ENCODE measurements around the gene DRD3. TPM values are rescaled to one million over a fixed set of nuclear protein-coding genes. Genes with fewer than 3 reads are reported as not detected.
A peak's percentile ranks its signal among the peaks of the same experiment; 100 is the strongest.

DRD3 gene
- total and polyA plus RNA-seq, 2 donors (not counting 1 experiment from before 2014, with no cell fraction given) = not detected

- Histone ChIP-seq H3K27me3 (ENCODE audit: control insufficient read depth, insufficient read depth, low read length) (no peaks in the 10 kb centered on the region), H3K4me2 (ENCODE audit: extremely low read depth, insufficient read depth, low read length) (peak overlapping the region; percentile 40), H3K4me3 (replicated peaks in 1 of 4; ENCODE audit: control extremely low read depth in 1 of 4, insufficient read depth in 1 of 4, low read depth in 3 of 4, low read length in 4 of 4) (no peak overlapping the region), H4K20me1 (ENCODE audit: control insufficient read depth, extremely low read depth, insufficient read depth, low read length) (no peaks in the 10 kb centered on the region), H3K9me3 (ENCODE audit: control insufficient read depth, insufficient read depth, low read depth, low read length) (no peaks in the 10 kb centered on the region), H2AFZ (ENCODE audit: low read length) (peak overlapping the region; percentile 73), H3K27ac (ENCODE audit: insufficient read depth, low read length) (no peak overlapping the region), H3K4me1 (ENCODE audit: control insufficient read depth, extremely low read depth, insufficient read depth, low read length) (no peaks in the 10 kb centered on the region), H3K9ac (ENCODE audit: insufficient read depth, low read length) (no peak overlapping the region), H3K36me3 (ENCODE audit: control insufficient read depth, insufficient read depth, low read length) (no peaks in the 10 kb centered on the region), H3K79me2 (ENCODE audit: control insufficient read depth, insufficient read depth, low read length) (no peaks in the 10 kb centered on the region)
- TF ChIP-seq EZH2 (IDR thresholded peaks at IDR 0.05; ENCODE audit: low read length, missing control alignments) (no peak), CTCF (conservative IDR thresholded peaks at IDR 0.05 in 1 of 2, IDR thresholded peaks at IDR 0.05 in 1 of 2; ENCODE audit: low read depth in 1 of 2, low read length in 2 of 2) (no peak)
- DNase-seq (ENCODE audit: low read depth in 2 of 2) = peak in 1 of 2 donors; percentile 27
Measured at GRCh38 chr3:114093016-114093380, 85.9 kb downstream of the DRD3 start.

- no peaks in the 10 kb centered on the region for H4K20me1 ChIP-seq (ENCODE audit: control insufficient read depth, extremely low read depth, insufficient read depth, low read length)
- TF ChIP-seq EZH2 (IDR thresholded peaks at IDR 0.05; ENCODE audit: low read length, missing control alignments) (no peak), CTCF (conservative IDR thresholded peaks at IDR 0.05 in 1 of 2, IDR thresholded peaks at IDR 0.05 in 1 of 2; ENCODE audit: low read depth in 1 of 2, low read length in 2 of 2) (no peak)
- H3K4me3 ChIP-seq (replicated peaks in 1 of 4; ENCODE audit: control extremely low read depth in 1 of 4, insufficient read depth in 1 of 4, low read depth in 3 of 4, low read length in 4 of 4) = no peak overlapping the region
- no peak overlapping the region for H3K27ac ChIP-seq (ENCODE audit: insufficient read depth, low read length)
- H3K9me3 ChIP-seq (ENCODE audit: control insufficient read depth, insufficient read depth, low read depth, low read length) = no peaks in the 10 kb centered on the region
- DNase-seq (ENCODE audit: low read depth in 2 of 2) = peak in 1 of 2 donors; percentile 67
- peak overlapping the region; percentile 73 for H2AFZ ChIP-seq (ENCODE audit: low read length)
- H3K79me2 ChIP-seq (ENCODE audit: control insufficient read depth, insufficient read depth, low read length) = no peaks in the 10 kb centered on the region
- no peaks in the 10 kb centered on the region for H3K36me3 ChIP-seq (ENCODE audit: control insufficient read depth, insufficient read depth, low read length)
- H3K4me2 ChIP-seq (ENCODE audit: extremely low read depth, insufficient read depth, low read length) = peak overlapping the region; percentile 40
- H3K27me3 ChIP-seq (ENCODE audit: control insufficient read depth, insufficient read depth, low read length) = no peaks in the 10 kb centered on the region
- no peaks in the 10 kb centered on the region for H3K4me1 ChIP-seq (ENCODE audit: control insufficient read depth, extremely low read depth, insufficient read depth, low read length)
- no peak overlapping the region for H3K9ac ChIP-seq (ENCODE audit: insufficient read depth, low read length)
Measured at GRCh38 chr3:114092151-114093015, 86.5 kb downstream of the DRD3 start.

GRCh38 chr3:114089675-114090074, 89.2 kb downstream of the DRD3 start:
- Histone ChIP-seq H3K36me3 (ENCODE audit: control insufficient read depth, insufficient read depth, low read length) (peaks cover 2% of the 10 kb centered on the region), H3K4me2 (ENCODE audit: extremely low read depth, insufficient read depth, low read length) (no peak overlapping the region), H3K4me1 (ENCODE audit: control insufficient read depth, extremely low read depth, insufficient read depth, low read length) (no peaks in the 10 kb centered on the region), H3K27me3 (ENCODE audit: control insufficient read depth, insufficient read depth, low read length) (no peaks in the 10 kb centered on the region), H2AFZ (ENCODE audit: low read length) (no peak overlapping the region), H3K27ac (ENCODE audit: insufficient read depth, low read length) (no peak overlapping the region), H3K9me3 (ENCODE audit: control insufficient read depth, insufficient read depth, low read depth, low read length) (no peaks in the 10 kb centered on the region), H4K20me1 (ENCODE audit: control insufficient read depth, extremely low read depth, insufficient read depth, low read length) (no peaks in the 10 kb centered on the region), H3K79me2 (ENCODE audit: control insufficient read depth, insufficient read depth, low read length) (no peaks in the 10 kb centered on the region), H3K9ac (ENCODE audit: insufficient read depth, low read length) (no peak overlapping the region), H3K4me3 (replicated peaks in 1 of 4; ENCODE audit: control extremely low read depth in 1 of 4, insufficient read depth in 1 of 4, low read depth in 3 of 4, low read length in 4 of 4) (no peak overlapping the region)
- DNase-seq (ENCODE audit: low read depth in 2 of 2) = no peak
- TF ChIP-seq EZH2 (IDR thresholded peaks at IDR 0.05; ENCODE audit: low read length, missing control alignments) = no peak
- TF ChIP-seq CTCF (conservative IDR thresholded peaks at IDR 0.05 in 1 of 2, IDR thresholded peaks at IDR 0.05 in 1 of 2; ENCODE audit: low read depth in 1 of 2, low read length in 2 of 2) = no peak
